HepG2 (cell line): ENCODE data around the gene SH2D3C.

Source experiments
- NFIC ChIP-seq: IDR thresholded peaks from 2 replicates; pipeline ENCODE4 v1.6.1; 2012; ENCODE audit warnings: mild to moderate bottlenecking, low read length, inconsistent platforms
- SMYD3 ChIP-seq: sonication (generic); formaldehyde crosslinking; IDR thresholded peaks from 2 replicates; pipeline ENCODE4 v1.8.1; 2023; ENCODE audit warnings: mild to moderate bottlenecking, missing genetic modification reagents

DNA sequence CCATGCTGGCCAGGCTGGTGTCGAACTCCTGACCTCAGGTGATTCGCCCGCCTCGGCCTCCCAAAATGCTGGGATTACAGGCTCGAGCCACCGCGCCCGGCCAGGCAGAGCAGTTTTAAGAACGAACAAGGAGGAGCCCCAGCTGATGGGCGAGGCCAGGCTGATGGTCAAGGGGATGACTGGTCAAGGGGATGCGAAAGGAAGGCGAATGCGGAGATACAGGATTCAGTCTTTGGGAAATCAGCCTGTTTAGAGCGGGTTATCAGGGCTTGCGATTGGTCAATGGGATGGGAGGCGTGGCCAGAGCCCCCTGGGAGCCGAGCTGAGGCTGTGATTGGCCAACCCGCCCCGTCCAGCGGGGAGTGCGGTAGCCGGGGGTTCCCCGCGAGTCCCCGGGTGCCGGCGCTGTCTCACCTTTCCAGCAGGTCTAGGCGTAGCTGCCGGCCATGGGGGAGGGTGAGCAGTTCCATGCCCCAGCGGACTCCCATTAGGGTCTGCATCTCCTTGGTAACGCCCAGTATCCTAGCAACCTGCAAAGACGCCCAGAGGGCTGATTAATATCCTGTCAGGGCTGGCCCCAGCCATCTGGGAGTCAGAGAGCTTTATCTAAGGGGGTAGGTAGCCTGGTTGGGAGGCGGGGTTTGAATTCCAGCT lies 35.9 kb downstream of the SH2D3C start:
- TF ChIP-seq NFIC (no peak), SMYD3 (CRISPR knock-in tag) (no peak)
